HepG2 (cell line): ENCODE data around the gene BICDL1. TPM values are rescaled to one million over a fixed set of nuclear protein-coding genes. Genes with fewer than 3 reads are reported as not detected.
A peak's percentile ranks its signal among the peaks of the same experiment; 100 is the strongest.

ENCODE experiments used
- ATAC-seq: fragments of 200-7000 bp; cut with Tn5 transposase; 3 replicates; pipeline ENCODE4 v1.9.1; 2020; ENCODE audit warnings: mild to moderate bottlenecking, moderate library complexity
- BruUV-seq: library from RNA; stranded (reverse); fragments of 400-500 nt; replicated peaks from 2 replicates; lab custom pipeline; 2021; lab: Mats Ljungman, UMichigan
- CTCF ChIA-PET: fragments of 300-600 bp; formaldehyde crosslinking; extraction: SDS; loops from one replicate; lab custom pipeline; 2021; ENCODE audit warnings: low total read pairs, inconsistent platforms, low intra/inter-chr PET ratio; lab: Yijun Ruan, JAX
- POLR2A ChIA-PET: fragments of 350-600 bp; sonication (Branson Sonifier 250); formaldehyde crosslinking; loops from one replicate; lab custom pipeline; 2020; ENCODE audit warnings: antibody characterized with exemption, inconsistent platforms; lab: Yijun Ruan, JAX
- DNase-seq: peaks from one replicate; pipeline ENCODE4 v3.0.0-alpha.2; 2015; ENCODE audit warnings: low spot score
- FAIRE-seq: peaks from 3 replicates; lab custom pipeline; 2011; peaks lifted over from hg19 to GRCh38; lab: Jason Lieb, UNC
- H2AFZ ChIP-seq: one replicate; pipeline ENCODE4 v1.6.1; 2011; ENCODE audit warnings: low read length, inconsistent platforms
- H3K27ac ChIP-seq: fragments of 300-600 bp; 3 replicates; pipeline ENCODE4 v1.8.0; 2011; ENCODE audit warnings: mixed run types, mild to moderate bottlenecking, mixed read lengths, low read length, inconsistent platforms; ENCODE audit not compliant: insufficient read depth; ENCODE audit errors: extremely low read length
- H3K27me3 ChIP-seq, 2 experiments: fragments of 200-600 bp in 1 of 2; 2 replicates in 1 of 2; 3 replicates in 1 of 2; pipeline versions ENCODE4 v1.6.0 to v1.8.0; 2011; ENCODE audit warnings: low read length in 2 of 2, mild to moderate bottlenecking in 2 of 2, moderate library complexity in 2 of 2, inconsistent platforms in 1 of 2; ENCODE audit not compliant: insufficient read depth in 2 of 2, control insufficient read depth in 1 of 2
- H3K36me3 ChIP-seq, 2 experiments: fragments of 200-600 bp in 1 of 2; replicated peaks in 1 of 2; 2 replicates in 1 of 2; 3 replicates in 1 of 2; pipeline versions ENCODE4 v1.5.1 to v1.8.0; 2011; ENCODE audit warnings: low read length in 2 of 2, inconsistent platforms in 1 of 2; ENCODE audit not compliant: insufficient read depth in 2 of 2, control insufficient read depth in 1 of 2
- H3K4me1 ChIP-seq: 2 replicates; pipeline ENCODE4 v1.5.1; 2012; ENCODE audit warnings: low read length, inconsistent platforms; ENCODE audit not compliant: insufficient read depth
- H3K4me2 ChIP-seq: 2 replicates; pipeline ENCODE4 v1.6.0; 2011; ENCODE audit warnings: low read depth, low read length, inconsistent platforms
- H3K4me3 ChIP-seq, 3 experiments: fragments of 200-600 bp in 1 of 3; sonication (generic), shearing (Covaris generic) in 1 of 3; replicated peaks in 1 of 3; 2 replicates each; pipeline ENCODE4 v1.5.1; 2011 to 2016; ENCODE audit warnings: low read length in 3 of 3, inconsistent platforms in 2 of 3, low read depth in 2 of 3, mild to moderate bottlenecking in 2 of 3, control low read depth in 1 of 3, mixed read lengths in 1 of 3; ENCODE audit not compliant: insufficient read depth in 1 of 3
- H3K79me2 ChIP-seq: one replicate; pipeline ENCODE4 v1.6.1; 2011; ENCODE audit warnings: low read length, inconsistent platforms; ENCODE audit not compliant: insufficient read depth
- H3K9ac ChIP-seq: 2 replicates; pipeline ENCODE4 v1.6.0; 2011; ENCODE audit warnings: mild to moderate bottlenecking, low read depth, low read length, inconsistent platforms; ENCODE audit not compliant: insufficient read depth
- H3K9me3 ChIP-seq: 2 replicates; pipeline ENCODE4 v1.5.1; 2012; ENCODE audit warnings: mild to moderate bottlenecking, low read length
- H4K20me1 ChIP-seq: 2 replicates; pipeline ENCODE4 v1.6.0; 2011; ENCODE audit warnings: inconsistent platforms, mild to moderate bottlenecking, low read length, moderate library complexity; ENCODE audit not compliant: insufficient read depth
- CREB3 ChIP-seq: sonication (generic); formaldehyde crosslinking; IDR thresholded peaks from 2 replicates; pipeline ENCODE4 v1.5.0; 2020; ENCODE audit warnings: missing genetic modification reagents
- POLR2A ChIP-seq, 2 experiments: IDR thresholded peaks; 2 replicates each; pipeline ENCODE4 v1.6.1; 2011; ENCODE audit warnings: low read depth in 2 of 2, low read length in 2 of 2, mild to moderate bottlenecking in 1 of 2, moderate library complexity in 1 of 2; ENCODE audit not compliant: insufficient read depth in 1 of 2
- POLR2AphosphoS5 ChIP-seq: IDR thresholded peaks from 2 replicates; pipeline ENCODE4 v1.6.1; 2012; ENCODE audit warnings: low read depth, low read length
- POLR2G ChIP-seq: fragments of 200-400 bp; formaldehyde crosslinking; IDR thresholded peaks from 2 replicates; pipeline ENCODE4 v1.6.1; 2018; ENCODE audit warnings: mild to moderate bottlenecking, low read depth, low read length, moderate library complexity
- RAD21 ChIP-seq: fragments of 450-650 bp; formaldehyde crosslinking; IDR thresholded peaks from 2 replicates; pipeline ENCODE4 v1.5.0; 2020; ENCODE audit warnings: mild to moderate bottlenecking
- RBM22 ChIP-seq: fragments of 200-400 bp; formaldehyde crosslinking; optimal IDR thresholded peaks from 2 replicates; pipeline ENCODE3; 2017; ENCODE audit warnings: mild to moderate bottlenecking, low read length, moderate library complexity
- ZNF570 ChIP-seq: sonication (generic); formaldehyde crosslinking; IDR thresholded peaks from 2 replicates; pipeline ENCODE4 v1.4.0; 2020; ENCODE audit warnings: mild to moderate bottlenecking, missing genetic modification reagents, borderline replicate concordance
- WGBS: methylation state at CpG from one replicate; pipeline ENCODE4 v1.1.6; 2017; ENCODE audit warnings: low lambda C conversion rate; 5-methylcytosine and 5-hydroxymethylcytosine counted together
- in situ Hi-C: cut with HindIII; loops from 2 replicates; pipeline ENCODE4 v1.10.0; 2017; ENCODE audit warnings: low pct_unique_long_range_greater_than_20kb; ENCODE audit not compliant: extremely low pct_ligation_motif_present
- intact Hi-C: fragments of 100-400 bp; cut with micrococcal nuclease; formaldehyde crosslinking; loops from one replicate; pipeline ENCODE4 v1.10.0; 2022; ENCODE audit not compliant: unreplicated experiment
- polyA plus RNA-seq, 8 experiments: library from polyadenylated mRNA; depleted of rRNA in 3 of 8; stranded (reverse) in 7 of 8; unstranded in 1 of 8; fragments of >200 nt; fragmentation: Illumina TruSeq in 4 of 8; extraction: Trizol in 4 of 8; gene quantifications; 2 replicates each; pipeline versions ENCODE4 v1.2.1 to v1.2.3, GENCODE V29; 2011 to 2016; ENCODE audit warnings: low read depth in 4 of 8, missing spikeins in 1 of 8, mixed read lengths in 1 of 8; ENCODE audit not compliant: insufficient read depth in 1 of 8
- total RNA-seq, 5 experiments: library from RNA; depleted of rRNA; stranded (reverse); fragments of >200 nt; fragmentation: Illumina TruSeq; extraction: Trizol; gene quantifications; 2 replicates each; pipeline ENCODE4 v1.2.3, GENCODE V29; 2016; ENCODE audit warnings: low read depth in 1 of 5

BICDL1 gene
- total and polyA plus RNA-seq, 2 of the 13 experiments (the other 11 are each of a cell fraction or from before 2014, with no cell fraction given), result 3.6 to 9.7 TPM

GRCh38 chr12:120125029-120125428, 136.0 kb downstream of the BICDL1 start:
- ATAC-seq, result no peak
- Histone ChIP-seq H3K27me3 (no peaks in the 10 kb centered on the region), H3K9me3 (no peaks in the 10 kb centered on the region), H2AFZ (no peak overlapping the region)
- POLR2A ChIA-PET, result interaction anchor here (1.5 kb wide), 1 partner anchor 76 kb away, joined by 4 read pairs; the partner anchor contains the start of gene RPLP0
- TF ChIP-seq RBM22, result peak; percentile 34
- 0 out of 2 replicates have a peak, but pooled peaks have one; percentile 9 for TF ChIP-seq POLR2G
- TF ChIP-seq CREB3 (CRISPR knock-in tag), result no peak
- TF ChIP-seq RAD21 (CRISPR knock-in tag), result no peak
- TF ChIP-seq, all 625 proteins: peak for 2
- no peaks in the 10 kb centered on the region for H4K20me1 ChIP-seq
- CTCF ChIA-PET, result no interaction called here
- FAIRE-seq (no peak), DNase-seq (no peak)
- H3K4me3 ChIP-seq, result no peak overlapping the region
- in situ Hi-C loops, result no loop called here
- no peak overlapping the region for H3K27ac ChIP-seq
- BruUV-seq, result TSS peak; percentile 17
- no peak overlapping the region for H3K9ac ChIP-seq
- no peaks in the 10 kb centered on the region for H3K79me2 ChIP-seq
- intact Hi-C loops, result loop anchor here (10.0 kb wide), 1 partner anchor 60 kb away; no protein-coding TSS in a partner anchor
- no peak overlapping the region for H3K4me2 ChIP-seq
- H3K36me3 ChIP-seq, result peaks cover 15 to 35% of the 10 kb centered on the region in 2 experiments
- 100% methylated on average over 4 of the region's 4 CpGs for WGBS
- peaks cover 38% of the 10 kb centered on the region for H3K4me1 ChIP-seq

DNA sequence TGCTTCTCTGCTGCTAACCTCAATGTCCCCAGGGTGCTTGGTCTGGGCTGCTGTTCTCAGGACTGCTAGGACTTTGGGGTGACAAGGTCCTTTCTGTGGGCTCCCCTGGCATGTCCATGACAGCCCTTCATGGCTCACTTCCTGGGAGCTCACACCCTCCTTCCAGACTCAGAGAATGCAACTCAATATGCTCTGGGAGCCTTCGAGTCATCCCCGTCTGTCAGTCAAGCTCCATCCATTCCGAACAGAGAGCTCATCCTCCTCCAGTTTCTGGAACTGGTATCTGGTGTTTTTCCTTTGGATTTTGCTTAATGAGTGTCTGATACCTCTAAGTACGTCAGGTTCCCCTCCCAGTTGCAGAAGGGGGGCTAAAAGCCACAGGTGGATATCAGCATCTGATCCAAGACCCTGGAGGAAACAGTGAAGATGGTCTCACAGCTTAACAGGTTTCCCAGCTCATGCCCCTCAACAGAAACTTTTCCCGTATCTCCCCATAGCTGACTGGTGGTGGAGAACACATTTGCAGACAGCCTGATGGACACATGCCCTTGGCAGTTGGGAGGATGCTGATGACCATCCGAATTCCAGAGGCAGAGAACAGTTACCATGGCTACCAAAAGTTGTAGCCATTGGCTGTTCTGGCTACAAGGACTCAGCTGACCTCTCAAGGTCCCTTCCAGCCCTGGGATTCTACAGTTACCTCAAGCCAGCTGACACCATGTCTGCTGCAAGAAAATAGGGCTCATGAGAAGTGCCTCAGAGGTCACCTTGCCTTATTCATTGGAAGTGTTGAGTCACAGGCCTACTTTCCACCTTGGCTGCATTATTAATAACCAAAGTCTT, 137.0 kb downstream of the BICDL1 start:
- POLR2A ChIA-PET, result interaction anchor here (1.3 to 2.9 kb wide), 3 partner anchors 8 to 75 kb away, joined by 3 to 11 read pairs (median 4); partner anchors contain the start of genes RAB35 and RPLP0
- H3K9me3 ChIP-seq, result no peaks in the 10 kb centered on the region
- peaks cover 28% of the 10 kb centered on the region for H3K4me1 ChIP-seq
- no peak overlapping the region for H3K27ac ChIP-seq
- TF ChIP-seq ZNF570, result no peak
- TF ChIP-seq POLR2AphosphoS5, result peak; percentile 3; the same call in 1 of the 2 replicates
- peak; percentile 56 for TF ChIP-seq RBM22
- peak in 1 of 2 experiments; percentile 39; a peak in 1 of 4 replicates for TF ChIP-seq POLR2A (IDR thresholded peaks at IDR 0.05; ENCODE audit: insufficient read depth in 1 of 2, low read depth in 2 of 2, low read length in 2 of 2)
- TF ChIP-seq, all 625 proteins: peak for 3
- no peaks in the 10 kb centered on the region for H3K27me3 ChIP-seq
- H3K36me3 ChIP-seq, result peaks cover 23 to 45% of the 10 kb centered on the region in 2 experiments
- BruUV-seq, result no TSS peak
- ATAC-seq (no peak), FAIRE-seq (no peak), DNase-seq (no peak)
- CTCF ChIA-PET, result no interaction called here
- intact Hi-C loops (loop anchor here (10.0 kb wide), 1 partner anchor 59 kb away; no protein-coding TSS in a partner anchor), in situ Hi-C loops (no loop called here)
- H2AFZ ChIP-seq, result no peak overlapping the region
- 91% methylated on average over 6 of the region's 6 CpGs for WGBS
- no peaks in the 10 kb centered on the region for H4K20me1 ChIP-seq
- no peaks in the 10 kb centered on the region for H3K79me2 ChIP-seq
- no peak overlapping the region for H3K9ac ChIP-seq
- H3K4me2 ChIP-seq, result no peak overlapping the region
- H3K4me3 ChIP-seq, result no peak overlapping the region
